ACC112 (cell line): ENCODE results near the gene ZBTB47.

Source experiments
- H2AFZ ChIP-seq: fragments of 200-600 bp; sonication (generic); one replicate; pipeline ENCODE4 v1.6.0; 2017; ENCODE audit warnings: antibody characterized with exemption, low read length; ENCODE audit not compliant: unreplicated experiment
- H3K27ac ChIP-seq: fragments of 200-600 bp; sonication (generic); 2 replicates; pipeline ENCODE4 v1.5.1; 2014; ENCODE audit warnings: low read depth, mild to moderate bottlenecking, antibody characterized with exemption, low read length, moderate library complexity
- H3K27me3 ChIP-seq: fragments of 200-600 bp; sonication (generic); 2 replicates; pipeline ENCODE4 v1.6.1; 2014; ENCODE audit warnings: mild to moderate bottlenecking, antibody characterized with exemption, low read length, moderate library complexity, mixed read lengths; ENCODE audit not compliant: insufficient read depth
- H3K36me3 ChIP-seq: fragments of 200-600 bp; sonication (generic); 2 replicates; pipeline ENCODE4 v1.6.1; 2016; ENCODE audit warnings: mild to moderate bottlenecking, antibody characterized with exemption, low read length, moderate library complexity, mixed read lengths; ENCODE audit not compliant: insufficient read depth
- H3K4me1 ChIP-seq: fragments of 200-600 bp; sonication (generic); one replicate; pipeline ENCODE4 v1.6.1; 2016; ENCODE audit warnings: low read length, mixed read lengths; ENCODE audit not compliant: insufficient read depth, unreplicated experiment, control insufficient read depth
- H3K4me3 ChIP-seq: fragments of 200-600 bp; sonication (generic); 2 replicates; pipeline ENCODE4 v1.5.1; 2014; ENCODE audit warnings: mild to moderate bottlenecking, low read depth, low read length
- H3K79me2 ChIP-seq: fragments of 200-600 bp; sonication (generic); one replicate; pipeline ENCODE4 v1.6.0; 2016; ENCODE audit warnings: low read length; ENCODE audit not compliant: control insufficient read depth, unreplicated experiment, insufficient read depth

Gene ZBTB47

DNA sequence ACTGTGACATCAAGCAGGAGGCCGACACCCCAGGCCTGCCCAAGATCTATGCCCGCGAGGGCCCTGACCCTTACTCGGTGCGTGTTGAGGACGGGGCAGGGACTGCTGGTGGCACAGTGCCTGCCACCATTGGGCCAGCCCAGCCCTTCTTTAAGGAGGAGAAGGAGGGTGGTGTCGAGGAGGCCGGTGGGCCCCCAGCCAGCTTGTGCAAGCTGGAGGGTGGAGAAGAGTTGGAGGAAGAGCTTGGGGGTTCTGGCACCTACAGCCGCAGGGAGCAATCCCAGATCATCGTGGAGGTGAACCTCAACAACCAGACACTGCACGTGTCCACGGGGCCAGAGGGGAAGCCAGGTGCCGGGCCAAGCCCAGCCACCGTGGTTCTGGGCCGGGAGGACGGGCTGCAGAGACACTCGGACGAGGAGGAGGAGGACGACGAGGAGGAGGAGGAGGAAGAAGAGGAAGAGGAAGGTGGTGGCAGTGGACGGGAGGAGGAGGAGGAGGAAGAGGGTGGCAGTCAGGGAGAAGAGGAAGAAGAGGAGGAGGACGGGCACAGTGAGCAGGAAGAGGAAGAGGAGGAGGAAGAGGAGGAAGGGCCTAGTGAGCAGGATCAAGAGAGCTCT is 5.4 kb downstream of the ZBTB47 start:
- Histone ChIP-seq H2AFZ (no peak overlapping the region), H3K4me1 (peaks cover 27% of the 10 kb centered on the region), H3K4me3 (no peak overlapping the region), H3K27me3 (no peaks in the 10 kb centered on the region), H3K79me2 (peaks cover 31% of the 10 kb centered on the region), H3K27ac (no peak overlapping the region), H3K36me3 (no peaks in the 10 kb centered on the region)

- Histone ChIP-seq H3K27ac (no peak overlapping the region), H3K4me1 (peaks cover 27% of the 10 kb centered on the region), H3K4me3 (no peak overlapping the region), H3K36me3 (no peaks in the 10 kb centered on the region), H3K79me2 (peaks cover 26% of the 10 kb centered on the region), H3K27me3 (no peaks in the 10 kb centered on the region), H2AFZ (no peak overlapping the region)
These were observed 6.1 kb downstream of the ZBTB47 start for GRCh38 chr3:42659451-42660130.

DNA sequence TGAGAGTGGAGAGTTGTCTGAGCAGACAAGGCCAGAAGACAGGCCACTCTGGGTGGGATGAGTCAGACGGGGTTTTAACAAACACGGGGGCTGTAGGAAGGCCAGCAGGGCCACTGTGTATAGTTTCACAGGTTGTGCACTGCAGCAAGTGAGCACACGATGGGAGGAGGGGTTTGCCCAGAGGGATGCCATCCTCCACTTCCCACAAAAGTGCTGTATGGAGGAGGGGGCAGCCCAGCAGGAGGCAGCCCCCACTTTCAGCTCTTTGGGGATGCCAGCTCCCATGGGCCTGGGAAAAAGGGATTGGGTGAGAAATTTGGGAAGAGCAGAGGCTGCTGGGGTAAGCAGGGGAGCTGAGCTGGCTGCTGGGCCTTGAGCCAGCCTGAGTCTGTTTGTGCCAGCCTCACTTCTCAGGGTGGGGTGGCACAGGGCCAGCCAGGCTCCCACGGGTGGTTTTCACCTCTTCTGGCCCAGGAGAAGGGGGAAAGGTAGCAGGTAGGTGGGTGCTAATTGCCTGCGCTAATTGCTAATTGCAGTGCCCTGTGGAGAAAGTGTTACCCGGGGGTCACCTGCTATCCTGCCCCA is 6.7 kb downstream of the ZBTB47 start:
- H3K4me1 ChIP-seq = peaks cover 24% of the 10 kb centered on the region
- no peak overlapping the region for H2AFZ ChIP-seq
- no peak overlapping the region for H3K4me3 ChIP-seq
- no peaks in the 10 kb centered on the region for H3K36me3 ChIP-seq
- no peaks in the 10 kb centered on the region for H3K27me3 ChIP-seq
- H3K27ac ChIP-seq = no peak overlapping the region
- H3K79me2 ChIP-seq = peaks cover 21% of the 10 kb centered on the region

DNA sequence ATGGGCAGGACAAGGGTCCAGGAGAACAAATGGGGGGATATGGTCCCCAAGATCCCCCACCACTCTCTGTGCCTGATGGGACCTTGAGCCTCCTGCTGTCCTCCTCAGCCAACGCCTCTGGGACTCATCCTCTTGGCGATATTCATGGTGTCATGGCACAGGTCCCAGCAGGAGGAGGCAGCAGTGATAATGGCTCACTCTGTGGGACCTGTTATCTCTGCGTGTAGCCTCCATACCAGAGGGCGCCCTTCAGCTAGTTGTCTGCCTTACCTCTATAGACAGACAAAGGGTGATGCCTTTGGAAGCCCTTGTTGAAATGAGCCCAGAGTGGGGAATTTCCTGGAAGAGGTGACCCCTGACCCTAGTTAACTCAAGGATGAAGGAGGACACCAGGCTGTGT is 7.4 kb downstream of the ZBTB47 start:
- Histone ChIP-seq H3K36me3 (no peaks in the 10 kb centered on the region), H2AFZ (no peak overlapping the region), H3K79me2 (peaks cover 14% of the 10 kb centered on the region), H3K27me3 (no peaks in the 10 kb centered on the region), H3K4me1 (peaks cover 17% of the 10 kb centered on the region), H3K4me3 (no peak overlapping the region), H3K27ac (no peak overlapping the region)

DNA sequence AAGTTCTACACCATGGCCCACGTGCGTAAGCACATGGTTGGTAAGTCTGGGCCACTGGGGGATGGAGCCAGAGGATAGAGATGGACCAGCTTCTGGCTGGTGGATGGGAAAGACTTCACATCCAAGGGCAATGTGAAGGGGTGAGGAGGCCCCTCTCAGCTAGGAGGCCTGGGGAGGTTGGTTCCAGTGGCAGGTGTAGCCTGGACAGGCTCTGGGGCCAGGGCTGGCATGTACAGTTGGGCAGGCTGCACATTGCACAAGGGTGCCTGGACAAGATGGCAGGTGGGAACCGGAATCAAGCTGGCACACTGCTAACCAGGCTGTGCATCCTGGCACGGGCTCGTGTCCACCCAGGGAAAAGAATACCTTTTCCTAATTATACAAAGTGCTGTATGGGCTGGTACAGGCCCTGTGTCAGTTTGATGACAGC is 8.1 kb downstream of the ZBTB47 start:
- peaks cover 9% of the 10 kb centered on the region for H3K79me2 ChIP-seq
- H3K4me3 ChIP-seq = no peak overlapping the region
- H3K36me3 ChIP-seq = no peaks in the 10 kb centered on the region
- H3K4me1 ChIP-seq = peaks cover 10% of the 10 kb centered on the region
- no peak overlapping the region for H3K27ac ChIP-seq
- H2AFZ ChIP-seq = no peak overlapping the region
- H3K27me3 ChIP-seq = no peaks in the 10 kb centered on the region

DNA sequence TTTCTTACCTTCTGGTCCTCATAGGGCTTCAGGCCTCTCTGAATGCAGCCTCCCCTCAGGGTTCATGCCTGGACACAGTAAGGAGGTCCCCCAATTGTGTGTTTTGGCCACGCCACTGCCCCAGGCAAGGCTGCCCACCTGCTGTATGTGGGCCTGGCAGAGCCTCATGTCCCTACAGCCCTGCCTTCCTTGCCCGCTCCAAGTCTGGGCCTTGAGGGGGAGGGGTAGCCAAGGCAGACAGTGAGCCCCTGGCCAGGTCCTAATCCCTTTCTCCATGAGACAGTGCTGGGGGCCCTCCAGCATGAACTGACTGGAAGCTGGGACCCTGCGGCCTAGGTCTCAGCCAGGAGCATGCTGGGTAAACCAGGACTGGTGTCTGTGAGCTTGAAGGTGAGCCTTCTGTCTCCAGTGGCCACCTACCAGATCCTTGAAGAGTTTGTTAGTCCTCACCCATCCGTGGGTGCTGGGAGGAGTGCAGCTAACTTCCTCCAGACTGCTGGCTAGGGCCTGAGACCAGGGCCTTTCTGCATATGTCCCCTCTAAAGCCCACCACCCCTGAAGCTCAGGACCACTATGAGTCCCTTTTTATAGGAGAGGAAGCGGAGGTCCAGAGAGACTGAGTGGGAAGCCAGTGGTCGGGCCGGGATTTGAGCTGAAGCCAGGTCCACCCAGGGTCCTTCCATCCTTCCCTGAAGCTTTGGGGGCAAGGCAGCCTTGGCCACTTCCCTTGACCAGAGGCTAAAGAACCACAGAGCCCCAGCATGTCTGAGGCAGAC is 8.7 kb downstream of the ZBTB47 start:
- Histone ChIP-seq H2AFZ (no peak overlapping the region), H3K79me2 (peaks cover 3% of the 10 kb centered on the region), H3K4me1 (peaks cover 10% of the 10 kb centered on the region), H3K27me3 (no peaks in the 10 kb centered on the region), H3K27ac (no peak overlapping the region), H3K4me3 (no peak overlapping the region), H3K36me3 (no peaks in the 10 kb centered on the region)

DNA sequence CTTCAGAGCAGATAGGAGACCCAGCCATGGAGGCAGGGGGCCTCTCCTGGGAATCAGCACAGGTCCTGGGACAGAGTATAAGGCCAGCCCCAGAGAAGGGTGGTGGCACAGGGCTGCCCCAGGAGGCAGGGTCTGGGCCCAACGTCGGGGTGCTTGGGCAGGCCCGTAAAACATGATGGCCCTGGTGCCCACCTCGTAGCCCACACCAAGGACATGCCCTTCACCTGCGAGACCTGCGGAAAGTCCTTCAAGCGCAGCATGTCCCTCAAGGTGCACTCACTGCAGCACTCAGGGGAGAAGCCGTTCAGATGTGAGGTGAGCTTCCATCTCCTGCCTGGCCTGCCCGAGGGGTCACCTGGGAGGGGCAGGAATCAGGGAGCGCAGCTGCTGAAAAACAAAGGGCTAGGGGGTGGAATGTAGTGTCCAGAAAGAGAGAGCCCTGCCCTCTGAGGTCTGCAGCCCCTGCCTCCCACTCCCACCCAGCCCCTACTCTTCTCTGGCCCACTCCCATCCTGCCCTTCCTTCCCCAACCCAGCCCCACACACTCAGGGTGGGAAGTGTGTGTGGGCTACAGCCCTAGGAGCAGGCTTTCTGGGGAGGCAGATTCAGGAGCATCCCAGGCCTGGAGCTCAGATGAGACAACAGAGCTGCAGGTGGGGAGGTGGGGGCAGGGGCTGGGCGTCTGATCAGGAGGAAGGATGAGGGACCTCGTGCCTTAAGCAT is 9.5 kb downstream of the ZBTB47 start:
- Histone ChIP-seq H3K4me1 (peaks cover 10% of the 10 kb centered on the region), H3K27me3 (no peaks in the 10 kb centered on the region), H3K36me3 (no peaks in the 10 kb centered on the region), H3K4me3 (no peak overlapping the region), H3K79me2 (no peaks in the 10 kb centered on the region), H2AFZ (no peak overlapping the region), H3K27ac (no peak overlapping the region)

DNA sequence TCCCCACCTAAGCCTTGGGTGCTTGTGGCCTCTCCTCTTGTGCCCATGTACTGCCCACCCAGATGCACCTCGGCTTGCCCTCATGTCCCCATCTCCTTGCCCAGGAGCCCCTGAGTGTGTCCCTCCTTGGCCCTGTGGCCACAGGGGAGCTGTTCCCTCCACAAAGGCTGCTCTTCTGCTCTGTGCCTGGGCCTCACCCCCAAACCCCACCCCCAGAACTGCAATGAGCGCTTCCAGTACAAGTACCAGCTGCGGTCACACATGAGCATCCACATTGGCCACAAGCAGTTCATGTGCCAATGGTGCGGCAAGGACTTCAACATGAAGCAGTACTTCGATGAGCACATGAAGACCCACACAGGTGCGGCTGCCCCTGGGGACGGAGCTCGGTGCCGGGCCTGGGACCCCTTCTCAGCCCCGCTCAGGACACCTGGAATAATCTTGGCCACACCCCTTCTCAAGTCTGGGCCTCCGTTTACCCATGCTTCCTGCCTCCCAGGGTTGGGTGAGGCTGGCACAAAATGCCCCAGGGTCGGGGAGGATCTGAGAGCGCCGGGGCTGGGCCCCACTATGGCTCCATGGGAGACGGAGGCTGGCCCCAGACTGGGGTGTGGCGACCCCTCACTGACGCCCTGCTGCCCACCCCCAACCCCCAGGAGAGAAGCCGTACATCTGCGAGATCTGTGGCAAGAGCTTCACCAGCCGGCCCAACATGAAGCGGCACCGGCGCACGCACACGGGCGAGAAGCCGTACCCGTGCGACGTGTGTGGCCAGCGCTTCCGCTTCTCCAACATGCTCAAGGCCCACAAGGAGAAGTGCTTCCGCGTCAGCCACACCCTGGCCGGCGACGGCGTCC is 10.3 kb downstream of the ZBTB47 start:
- peaks cover 10% of the 10 kb centered on the region for H3K4me1 ChIP-seq
- no peaks in the 10 kb centered on the region; the same call in 1 of the 2 replicates for H3K27me3 ChIP-seq
- no peaks in the 10 kb centered on the region for H3K36me3 ChIP-seq
- H3K4me3 ChIP-seq = no peak overlapping the region
- H2AFZ ChIP-seq = no peak overlapping the region
- no peaks in the 10 kb centered on the region for H3K79me2 ChIP-seq
- no peak overlapping the region for H3K27ac ChIP-seq

GRCh38 chr3:42664438-42664803 is 10.9 kb downstream of the ZBTB47 start:
- H3K36me3 ChIP-seq = no peaks in the 10 kb centered on the region
- no peaks in the 10 kb centered on the region; the same call in 1 of the 2 replicates for H3K27me3 ChIP-seq
- H3K27ac ChIP-seq = no peak overlapping the region
- no peaks in the 10 kb centered on the region for H3K79me2 ChIP-seq
- no peak overlapping the region for H2AFZ ChIP-seq
- H3K4me1 ChIP-seq = peaks cover 10% of the 10 kb centered on the region
- no peak overlapping the region for H3K4me3 ChIP-seq
